Type B pancreatic cell (in vitro differentiated cells): ENCODE data around the gene CHST15. TPM values are rescaled to one million over a fixed set of nuclear protein-coding genes. Genes with fewer than 3 reads are reported as not detected.

Source experiments
- DNase-seq: peaks from one replicate; pipeline ENCODE4 v3.0.0; 2021; ENCODE audit warnings: mixed read lengths; ENCODE audit not compliant: unreplicated experiment; ENCODE audit errors: extremely low spot score
- H3K27ac Mint-ChIP-seq: 2 replicates; pipeline ENCODE4 v1.8.0; 2021; ENCODE audit warnings: mild to moderate bottlenecking, mixed read lengths
- H3K27me3 Mint-ChIP-seq: 2 replicates; pipeline ENCODE4 v1.8.0; 2021; ENCODE audit warnings: mixed read lengths
- H3K36me3 Mint-ChIP-seq: 2 replicates; pipeline ENCODE4 v1.8.0; 2021; ENCODE audit warnings: mixed read lengths
- H3K4me1 Mint-ChIP-seq: one replicate; pipeline ENCODE4 v1.8.0; 2021; ENCODE audit warnings: mixed read lengths; ENCODE audit not compliant: unreplicated experiment
- H3K4me3 Mint-ChIP-seq: 2 replicates; pipeline ENCODE4 v1.8.0; 2021; ENCODE audit warnings: mild to moderate bottlenecking, mixed read lengths
- H3K9me3 Mint-ChIP-seq: 2 replicates; pipeline ENCODE4 v1.8.0; 2021; ENCODE audit warnings: mixed read lengths
- total RNA-seq: library from RNA; stranded (reverse); gene quantifications from 2 replicates; pipeline ENCODE4 v1.2.1, GENCODE V29; 2021; ENCODE audit warnings: low replicate concordance
- TF ChIP-seq, protein P1 (sequence below): fragments of 200-600 bp; sonication (generic); conservative IDR thresholded peaks from 2 replicates; pipeline ENCODE4 v1.5.0; 2021; ENCODE audit warnings: antibody characterized with exemption, mild to moderate bottlenecking

CHST15 gene
- total RNA-seq, 1 donor from 2014 or later: 22.9 TPM

DNA sequence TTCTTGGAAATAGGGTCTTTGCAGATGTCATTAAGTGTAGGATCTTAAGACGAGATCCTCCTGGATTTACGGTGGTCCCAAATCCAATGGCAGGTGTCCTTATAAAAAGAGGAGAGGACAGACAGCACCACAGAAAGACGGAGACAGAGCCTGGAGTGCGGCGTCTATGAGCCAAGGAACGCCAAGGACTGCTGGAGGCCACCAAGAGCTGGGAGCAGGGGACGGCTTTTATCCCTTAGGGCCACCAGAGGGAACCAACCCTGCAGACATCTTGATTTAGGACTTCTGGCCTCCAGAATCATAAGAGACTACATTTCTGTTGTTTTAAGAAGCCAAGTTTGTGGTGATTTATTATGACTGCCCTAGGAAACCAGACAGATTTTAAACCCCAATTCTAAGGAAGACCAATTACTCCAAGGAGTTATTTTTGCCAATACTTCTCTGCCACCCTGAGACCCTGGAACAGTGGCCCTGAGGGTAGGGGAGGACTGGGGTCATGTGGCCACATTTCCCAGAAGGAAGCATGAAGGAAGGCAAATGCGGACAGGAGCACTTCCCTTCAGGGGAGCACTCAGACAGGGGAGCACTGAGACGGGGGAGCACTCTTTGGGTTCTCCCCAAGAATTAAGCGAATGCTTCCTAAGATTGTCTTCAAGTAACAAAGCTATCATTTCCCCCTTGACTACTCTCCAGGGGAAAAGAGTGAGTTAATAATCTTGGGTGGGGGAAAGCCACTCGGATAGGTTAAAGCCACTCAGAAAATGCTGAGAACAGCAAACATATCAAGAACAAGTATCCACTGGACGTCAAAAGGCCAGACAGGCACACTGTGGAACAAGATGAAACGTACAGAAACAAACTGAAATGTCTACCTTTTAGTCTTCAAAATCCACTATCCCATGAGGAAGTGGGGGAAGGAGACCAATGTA, 67.5 kb downstream of the CHST15 start:
- H3K27me3 Mint-ChIP-seq: peaks cover 10% of the 10 kb centered on the region
- H3K9me3 Mint-ChIP-seq: no peaks in the 10 kb centered on the region
- no peak overlapping the region for H3K4me3 Mint-ChIP-seq
- peaks cover 28% of the 10 kb centered on the region for H3K36me3 Mint-ChIP-seq
- TF ChIP-seq, protein P1, sequence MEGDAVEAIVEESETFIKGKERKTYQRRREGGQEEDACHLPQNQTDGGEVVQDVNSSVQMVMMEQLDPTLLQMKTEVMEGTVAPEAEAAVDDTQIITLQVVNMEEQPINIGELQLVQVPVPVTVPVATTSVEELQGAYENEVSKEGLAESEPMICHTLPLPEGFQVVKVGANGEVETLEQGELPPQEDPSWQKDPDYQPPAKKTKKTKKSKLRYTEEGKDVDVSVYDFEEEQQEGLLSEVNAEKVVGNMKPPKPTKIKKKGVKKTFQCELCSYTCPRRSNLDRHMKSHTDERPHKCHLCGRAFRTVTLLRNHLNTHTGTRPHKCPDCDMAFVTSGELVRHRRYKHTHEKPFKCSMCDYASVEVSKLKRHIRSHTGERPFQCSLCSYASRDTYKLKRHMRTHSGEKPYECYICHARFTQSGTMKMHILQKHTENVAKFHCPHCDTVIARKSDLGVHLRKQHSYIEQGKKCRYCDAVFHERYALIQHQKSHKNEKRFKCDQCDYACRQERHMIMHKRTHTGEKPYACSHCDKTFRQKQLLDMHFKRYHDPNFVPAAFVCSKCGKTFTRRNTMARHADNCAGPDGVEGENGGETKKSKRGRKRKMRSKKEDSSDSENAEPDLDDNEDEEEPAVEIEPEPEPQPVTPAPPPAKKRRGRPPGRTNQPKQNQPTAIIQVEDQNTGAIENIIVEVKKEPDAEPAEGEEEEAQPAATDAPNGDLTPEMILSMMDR: peak; percentile 56
- H3K27ac Mint-ChIP-seq: peak overlapping the region; percentile 52
- H3K4me1 Mint-ChIP-seq: peaks cover 18% of the 10 kb centered on the region
- no peak for DNase-seq

DNA sequence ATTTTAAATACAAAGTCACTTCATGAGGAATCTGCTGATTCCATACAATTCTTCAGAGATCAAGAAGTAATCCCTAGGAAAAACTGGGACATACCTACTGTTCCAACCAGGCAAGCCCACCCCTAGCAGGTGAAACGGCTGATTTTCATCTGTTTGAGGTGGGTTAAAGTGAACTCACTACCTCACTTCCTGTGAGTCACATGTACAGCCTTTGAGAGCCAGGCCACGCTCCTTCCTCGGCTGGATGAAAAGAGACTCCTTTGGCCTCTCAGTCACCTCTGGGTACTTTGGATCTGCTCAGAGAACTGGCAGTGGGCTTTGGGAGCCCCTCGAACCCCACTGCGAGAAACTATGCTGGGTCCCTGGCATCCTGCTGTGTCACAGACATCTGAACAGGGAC, 68.2 kb downstream of the CHST15 start:
- Mint-ChIP-seq H3K4me1 (peaks cover 18% of the 10 kb centered on the region), H3K4me3 (no peak overlapping the region), H3K27me3 (peaks cover 16% of the 10 kb centered on the region)

DNA sequence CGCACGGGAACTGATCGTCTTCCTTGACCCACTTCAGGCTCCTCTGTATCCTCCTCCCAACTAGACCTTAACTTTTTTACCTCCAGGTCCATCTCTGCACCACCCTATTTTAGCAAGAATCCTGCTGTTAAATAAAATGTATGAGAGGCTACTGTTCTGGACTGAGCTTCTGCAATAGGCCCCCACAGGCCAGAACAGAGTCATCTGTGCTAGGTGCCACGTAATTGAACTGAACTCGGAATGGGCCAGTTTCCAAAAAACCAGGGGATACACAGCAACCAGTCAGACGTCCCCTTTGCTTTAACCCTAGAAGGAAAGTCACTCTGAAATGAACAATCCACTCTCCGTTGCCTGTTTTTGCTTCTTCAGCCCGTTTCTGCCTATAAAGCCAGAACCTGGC, 71.3 kb downstream of the CHST15 start:
- no peak overlapping the region for H3K27ac Mint-ChIP-seq
- H3K9me3 Mint-ChIP-seq: no peaks in the 10 kb centered on the region
- no peak overlapping the region for H3K4me3 Mint-ChIP-seq
- H3K36me3 Mint-ChIP-seq: peaks cover 16% of the 10 kb centered on the region
- TF ChIP-seq, protein P1: no peak
- H3K4me1 Mint-ChIP-seq: peaks cover 18% of the 10 kb centered on the region
- no peak for DNase-seq
- peaks cover 18% of the 10 kb centered on the region for H3K27me3 Mint-ChIP-seq

More for the DNA sequence above, 68.2 kb downstream of the CHST15 start:
- Mint-ChIP-seq H3K9me3 (no peaks in the 10 kb centered on the region), H3K36me3 (peaks cover 27% of the 10 kb centered on the region), H3K27ac (no peak overlapping the region)
- TF ChIP-seq, protein P1: no peak
- no peak for DNase-seq

DNA sequence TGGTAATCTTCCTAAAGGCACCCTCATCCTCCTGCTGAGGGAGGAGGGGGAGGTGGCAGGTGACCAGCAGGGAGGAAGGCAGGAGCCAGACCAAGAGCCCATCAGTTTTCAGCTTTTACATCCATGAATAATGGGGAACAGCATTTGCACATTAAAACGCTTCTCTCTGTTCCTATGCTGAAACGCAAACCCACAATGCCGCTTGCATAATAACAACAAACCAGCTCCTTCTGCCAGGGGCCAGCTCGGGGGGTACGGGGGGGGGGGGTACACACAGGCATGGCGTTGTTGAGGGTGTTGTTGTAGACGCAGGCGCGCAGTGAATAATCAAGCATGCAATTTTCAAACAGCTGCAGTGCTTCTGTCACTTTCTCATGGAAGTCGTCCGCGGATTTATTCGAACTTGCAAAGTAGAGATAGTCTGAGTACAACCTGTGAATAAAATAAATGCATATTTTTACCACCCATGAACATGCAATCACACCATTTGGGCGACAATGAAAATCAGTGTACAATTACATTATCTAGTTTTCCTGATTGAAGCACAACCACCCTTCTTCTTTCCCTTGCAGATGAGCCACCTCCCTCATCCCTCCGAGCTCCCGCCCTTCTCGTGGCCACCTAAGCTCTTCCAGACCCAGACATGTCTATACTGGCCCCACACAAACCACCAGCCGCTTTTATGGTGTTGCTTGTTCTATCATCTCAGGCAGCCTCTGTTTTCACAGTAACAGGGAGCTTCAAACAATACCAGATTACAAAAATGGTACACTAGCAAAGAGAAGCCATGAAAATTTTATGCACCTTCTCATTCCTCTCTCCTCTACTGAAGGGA, 72.2 kb downstream of the CHST15 start:
- Mint-ChIP-seq H3K4me1 (peaks cover 13% of the 10 kb centered on the region), H3K36me3 (peaks cover 16% of the 10 kb centered on the region)

More for the DNA sequence above, 72.2 kb downstream of the CHST15 start:
- H3K27ac Mint-ChIP-seq: no peak overlapping the region
- H3K27me3 Mint-ChIP-seq: peaks cover 18% of the 10 kb centered on the region
- DNase-seq: no peak
- H3K4me3 Mint-ChIP-seq: no peak overlapping the region
- no peaks in the 10 kb centered on the region for H3K9me3 Mint-ChIP-seq
- TF ChIP-seq, protein P1: no peak
